Motor neuron (in vitro differentiated cells): ENCODE data around the gene MAD1L1. TPM values are rescaled to one million over a fixed set of nuclear protein-coding genes. Genes with fewer than 3 reads are reported as not detected.
A peak's percentile ranks its signal among the peaks of the same experiment; 100 is the strongest.

Experiments used
- ATAC-seq, 8 experiments: fragments of 200-7000 bp; cut with Tn5 transposase; replicated peaks in 6 of 8; 2 replicates each; pipeline ENCODE4 v1.8.0; 2021; ENCODE audit warnings: mild to moderate bottlenecking in 8 of 8, moderate library complexity in 8 of 8
- H3K27ac ChIP-seq, 2 donors: fragments of 250-450 bp; sonication (Bioruptor Pico); 2 replicates each; pipeline ENCODE4 v1.9.0; 2021; ENCODE audit warnings: antibody characterized with exemption in 2 of 2, mild to moderate bottlenecking in 2 of 2, moderate library complexity in 1 of 2
- H3K4me1 ChIP-seq, 2 donors: fragments of 250-450 bp; sonication (Bioruptor Pico); replicated peaks in 1 of 2; 2 replicates each; pipeline ENCODE4 v1.6.1; 2021; ENCODE audit warnings: antibody characterized with exemption in 2 of 2, mild to moderate bottlenecking in 2 of 2, moderate library complexity in 1 of 2
- H3K4me3 ChIP-seq, 5 donors: fragments of 250-450 bp; sonication (Bioruptor Pico); 2 replicates each; pipeline ENCODE4 v1.9.0; 2021; ENCODE audit warnings: antibody characterized with exemption in 5 of 5, mild to moderate bottlenecking in 5 of 5, moderate library complexity in 4 of 5
- whole genome bisulfite sequencing, 10 experiments: fragments of 450-650 bp; shearing (Covaris generic); methylation state at CpG; one replicate each; pipeline ENCODE4 v1.0.0; 2022; 5-methylcytosine and 5-hydroxymethylcytosine counted together
- in situ Hi-C, 9 experiments: fragments of 400-800 bp; cut with MboI; loops; one replicate each; pipeline ENCODE4 v1.15.0; 2021; ENCODE audit warnings: low sequenced_read_pairs in 9 of 9, low pct_unique_long_range_greater_than_20kb in 2 of 9; ENCODE audit not compliant: unreplicated experiment in 9 of 9
- total RNA-seq, 8 experiments: library from RNA; unstranded; fragments of 300-600 nt; gene quantifications; 2 replicates each; pipeline versions ENCODE4 v1.2.3 to v1.2.4, GENCODE V29; 2022

The MAD1L1 gene
- total RNA-seq, 8 experiments from 2014 or later, result 24.0 to 68.8 (median 32.4) TPM

GRCh38 chr7:2123360-2123759 is 109.4 kb downstream of the MAD1L1 start:
- in situ Hi-C loops, result no loop called here
- Histone ChIP-seq H3K4me3 (no peak overlapping the region), H3K4me1 (peaks cover 16 to 24% of the 10 kb centered on the region in 2 donors), H3K27ac (no peak overlapping the region)
- 87 to 100% (median 97%) methylated on average over 2 to 10 of the region's 25 CpGs; no CpG with 5 or more reads in 3 of the 10 experiments for WGBS, 10 experiments
- no peak for ATAC-seq

GRCh38 chr7:2122651-2123050 is 110.1 kb downstream of the MAD1L1 start:
- Histone ChIP-seq H3K27ac (no peak overlapping the region), H3K4me1 (peaks cover 9 to 17% of the 10 kb centered on the region in 2 donors), H3K4me3 (no peak overlapping the region)
- in situ Hi-C loops, result no loop called here
- WGBS, 10 experiments, result 90 to 100% (median 100%) methylated on average over 1 to 13 of the region's 16 CpGs; no CpG with 5 or more reads in 5 of the 10 experiments
- no peak for ATAC-seq

- Histone ChIP-seq H3K4me1 (peaks cover under 1 to 5% of the 10 kb centered on the region in 2 donors), H3K4me3 (no peak overlapping the region), H3K27ac (no peak overlapping the region)
- in situ Hi-C loops, result no loop called here
- ATAC-seq, result peak in 3 of 8 experiments; percentile 21 to 25 (median 24)
- 59 to 100% (median 88%) methylated on average over 2 to 5 of the region's 37 CpGs; no CpG with 5 or more reads in 7 of the 10 experiments for WGBS, 10 experiments
These were observed 111.6 kb downstream of the MAD1L1 start for GRCh38 chr7:2120841-2121830.

GRCh38 chr7:2120251-2120660 is 112.5 kb downstream of the MAD1L1 start:
- Histone ChIP-seq H3K27ac (no peak overlapping the region), H3K4me3 (no peak overlapping the region), H3K4me1 (no peaks in the 10 kb centered on the region)
- in situ Hi-C loops, result no loop called here
- ATAC-seq, result peak in 3 of 8 experiments; percentile 51 to 68 (median 60)
- 93 to 100% (median 100%) methylated on average over 1 to 7 of the region's 12 CpGs; no CpG with 5 or more reads in 6 of the 10 experiments for whole genome bisulfite sequencing, 10 experiments

GRCh38 chr7:2118630-2119190 is 114.0 kb downstream of the MAD1L1 start:
- H3K4me1 ChIP-seq, result no peaks in the 10 kb centered on the region
- 60 to 100% methylated on average over 1 to 2 of the region's 25 CpGs; no CpG with 5 or more reads in 8 of the 10 experiments for whole genome bisulfite sequencing, 10 experiments
- no peak for ATAC-seq
- no peak overlapping the region for H3K4me3 ChIP-seq
- in situ Hi-C loops, result no loop called here
- H3K27ac ChIP-seq, result no peak overlapping the region

- 86 to 100% (median 100%) methylated on average over 3 to 6 of the region's 11 CpGs; no CpG with 5 or more reads in 7 of the 10 experiments for WGBS, 10 experiments
- H3K4me3 ChIP-seq, result no peak overlapping the region
- in situ Hi-C loops, result no loop called here
- no peak for ATAC-seq
- no peaks in the 10 kb centered on the region for H3K4me1 ChIP-seq
- no peak overlapping the region for H3K27ac ChIP-seq
These were observed 114.7 kb downstream of the MAD1L1 start for GRCh38 chr7:2118056-2118455.

- Histone ChIP-seq H3K27ac (no peak overlapping the region), H3K4me1 (peaks cover 0 to under 1% of the 10 kb centered on the region in 2 donors), H3K4me3 (no peak overlapping the region)
- ATAC-seq, result no peak
- 80 to 100% (median 93%) methylated on average over 1 to 3 of the region's 4 CpGs; no CpG with 5 or more reads in 6 of the 10 experiments for WGBS, 10 experiments
- in situ Hi-C loops, result no loop called here
These were observed 115.1 kb downstream of the MAD1L1 start for GRCh38 chr7:2117646-2118045.

- 40 to 100% (median 94%) methylated on average over 1 to 11 of the region's 11 CpGs; no CpG with 5 or more reads in 6 of the 10 experiments for WGBS, 10 experiments
- Histone ChIP-seq H3K4me1 (peaks cover 5 to 7% of the 10 kb centered on the region in 2 donors), H3K4me3 (no peak overlapping the region), H3K27ac (no peak overlapping the region)
- in situ Hi-C loops, result no loop called here
- peak in 2 of 8 experiments; percentile 14 to 35 for ATAC-seq
These were observed 115.7 kb downstream of the MAD1L1 start for GRCh38 chr7:2116989-2117591.

GRCh38 chr7:2116448-2116810 is 116.3 kb downstream of the MAD1L1 start:
- Histone ChIP-seq H3K4me1 (peaks cover 11 to 12% of the 10 kb centered on the region in 2 donors), H3K27ac (no peak overlapping the region), H3K4me3 (no peak overlapping the region)
- in situ Hi-C loops, result no loop called here
- ATAC-seq, result peak in 1 of 8 experiments; percentile 6
- WGBS, 10 experiments, result 60 to 100% (median 89%) methylated on average over 1 to 3 of the region's 9 CpGs; no CpG with 5 or more reads in 7 of the 10 experiments

- Histone ChIP-seq H3K27ac (no peak overlapping the region), H3K4me3 (no peak overlapping the region), H3K4me1 (peaks cover 17% of the 10 kb centered on the region in 2 donors)
- ATAC-seq, result no peak
- in situ Hi-C loops, result no loop called here
- WGBS, 10 experiments, result 80 to 100% (median 91%) methylated on average over 1 to 10 of the region's 25 CpGs; no CpG with 5 or more reads in 6 of the 10 experiments
These were observed 116.8 kb downstream of the MAD1L1 start for GRCh38 chr7:2115760-2116447.

- Histone ChIP-seq H3K27ac (no peak overlapping the region), H3K4me3 (no peak overlapping the region), H3K4me1 (peaks cover 22 to 24% of the 10 kb centered on the region in 2 donors)
- WGBS, 10 experiments, result 97% methylated on average over 9 of the region's 49 CpGs; no CpG with 5 or more reads in 9 of the 10 experiments
- no peak for ATAC-seq
- in situ Hi-C loops, result no loop called here
These were observed 117.6 kb downstream of the MAD1L1 start for GRCh38 chr7:2114926-2115759.

GRCh38 chr7:2114052-2114451 is 118.7 kb downstream of the MAD1L1 start:
- no peak overlapping the region for H3K27ac ChIP-seq
- H3K4me3 ChIP-seq, result no peak overlapping the region
- in situ Hi-C loops, result no loop called here
- ATAC-seq, result peak in 3 of 8 experiments; percentile 9 to 33 (median 16)
- peaks cover 28 to 35% of the 10 kb centered on the region in 2 donors for H3K4me1 ChIP-seq
- 52 to 100% (median 82%) methylated on average over 2 to 8 of the region's 14 CpGs; no CpG with 5 or more reads in 6 of the 10 experiments for WGBS, 10 experiments
